Stomach (tissue), 4 donors: ENCODE data around the gene SCGB1A1.

Experiments used
- POLR2AphosphoS5 ChIP-seq, 3 donors: sonication (generic); formaldehyde crosslinking; IDR thresholded peaks; one replicate each; pipeline ENCODE4 v1.6.1; 2016; ENCODE audit warnings: antibody characterized with exemption in 3 of 3
- TF ChIP-seq, protein P1 (sequence below), 7 experiments: fragments of 450-650 bp in 4 of 7; fragments of 200-600 bp in 3 of 7; sonication (generic) in 3 of 7; IDR thresholded peaks; one replicate each; pipeline ENCODE4 v1.5.1; 2016 to 2019; ENCODE audit warnings: antibody characterized with exemption in 7 of 7, control low read depth in 2 of 7, mild to moderate bottlenecking in 1 of 7

- TF ChIP-seq, protein P1, sequence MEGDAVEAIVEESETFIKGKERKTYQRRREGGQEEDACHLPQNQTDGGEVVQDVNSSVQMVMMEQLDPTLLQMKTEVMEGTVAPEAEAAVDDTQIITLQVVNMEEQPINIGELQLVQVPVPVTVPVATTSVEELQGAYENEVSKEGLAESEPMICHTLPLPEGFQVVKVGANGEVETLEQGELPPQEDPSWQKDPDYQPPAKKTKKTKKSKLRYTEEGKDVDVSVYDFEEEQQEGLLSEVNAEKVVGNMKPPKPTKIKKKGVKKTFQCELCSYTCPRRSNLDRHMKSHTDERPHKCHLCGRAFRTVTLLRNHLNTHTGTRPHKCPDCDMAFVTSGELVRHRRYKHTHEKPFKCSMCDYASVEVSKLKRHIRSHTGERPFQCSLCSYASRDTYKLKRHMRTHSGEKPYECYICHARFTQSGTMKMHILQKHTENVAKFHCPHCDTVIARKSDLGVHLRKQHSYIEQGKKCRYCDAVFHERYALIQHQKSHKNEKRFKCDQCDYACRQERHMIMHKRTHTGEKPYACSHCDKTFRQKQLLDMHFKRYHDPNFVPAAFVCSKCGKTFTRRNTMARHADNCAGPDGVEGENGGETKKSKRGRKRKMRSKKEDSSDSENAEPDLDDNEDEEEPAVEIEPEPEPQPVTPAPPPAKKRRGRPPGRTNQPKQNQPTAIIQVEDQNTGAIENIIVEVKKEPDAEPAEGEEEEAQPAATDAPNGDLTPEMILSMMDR (IDR thresholded peaks at IDR 0.05), result no peak
- TF ChIP-seq POLR2AphosphoS5 (IDR thresholded peaks at IDR 0.05), result no peak
Measured at GRCh38 chr11:62393735-62394134, 25.1 kb upstream of the SCGB1A1 start.
